ENCODE measurements around the gene CPA5.

GRCh38 chr7:130337410-130337971 is 7.1 kb upstream of the CPA5 start:
- no peak for TF ChIP-seq CTCF (IDR thresholded peaks at IDR 0.05)
- TF ChIP-seq POLR2A (IDR thresholded peaks at IDR 0.05) = no peak

All from body of pancreas (tissue), 4 donors.